IMR-90 (cell line): Measurements from ENCODE around the gene OR8S1. TPM values are rescaled to one million over a fixed set of nuclear protein-coding genes. Genes with fewer than 3 reads are reported as not detected.

Experiments
- ATAC-seq: fragments of 200-7000 bp; cut with Tn5 transposase; 2 replicates; pipeline ENCODE4 v1.9.1; 2020; ENCODE audit warnings: low read depth, mild to moderate bottlenecking, moderate library complexity
- BruUV-seq: library from RNA; stranded (reverse); fragments of 400-500 nt; replicated peaks from 2 replicates; lab custom pipeline; 2021; lab: Mats Ljungman, UMichigan
- CTCF ChIA-PET: fragments of 300-600 bp; formaldehyde crosslinking; extraction: SDS; loops from one replicate; lab custom pipeline; 2021; ENCODE audit warnings: antibody characterized with exemption; lab: Yijun Ruan, JAX
- POLR2A ChIA-PET: fragments of 300-600 bp; sonication (Branson Sonifier 250); formaldehyde crosslinking; loops from one replicate; lab custom pipeline; 2022; ENCODE audit warnings: antibody characterized with exemption; ENCODE audit not compliant: unreplicated experiment; lab: Charles Lee
- DNase-seq: peaks from one replicate; pipeline ENCODE4 v3.0.0; 2013
- H2AFZ ChIP-seq: replicated peaks from 2 replicates; pipeline ENCODE3; 2013; ENCODE audit warnings: low read length, mild to moderate bottlenecking; ENCODE audit not compliant: poor library complexity
- H2AK5ac ChIP-seq: 2 replicates; pipeline ENCODE4 v1.6.1; 2013; ENCODE audit warnings: low read depth, low read length, inconsistent platforms
- H2AK9ac ChIP-seq: replicated peaks from 2 replicates; pipeline ENCODE3; 2013; ENCODE audit warnings: mild to moderate bottlenecking, low read depth, low read length, moderate library complexity; ENCODE audit not compliant: poor library complexity
- H2BK120ac ChIP-seq: 2 replicates; pipeline ENCODE4 v1.6.1; 2013; ENCODE audit warnings: low read depth, low read length, inconsistent platforms
- H2BK15ac ChIP-seq: 3 replicates; pipeline ENCODE4 v1.6.1; 2013; ENCODE audit warnings: low read depth, low read length, inconsistent platforms
- H2BK20ac ChIP-seq: 2 replicates; pipeline ENCODE4 v1.6.1; 2013; ENCODE audit warnings: low read depth, mild to moderate bottlenecking, inconsistent platforms, low read length, moderate library complexity
- H2BK5ac ChIP-seq: 2 replicates; pipeline ENCODE4 v1.6.1; 2013; ENCODE audit warnings: mild to moderate bottlenecking, low read depth, low read length, inconsistent platforms; ENCODE audit not compliant: poor library complexity, severe bottlenecking
- H3K14ac ChIP-seq: replicated peaks from 2 replicates; pipeline ENCODE4 v1.6.1; 2013; ENCODE audit warnings: low read depth, low read length, inconsistent platforms
- H3K18ac ChIP-seq: 2 replicates; pipeline ENCODE4 v1.6.1; 2013; ENCODE audit warnings: low read depth, low read length, control low read depth
- H3K23ac ChIP-seq: 2 replicates; pipeline ENCODE4 v1.6.1; 2013; ENCODE audit warnings: low read depth, low read length, inconsistent platforms
- H3K27ac ChIP-seq: 2 replicates; pipeline ENCODE4 v1.5.1; 2013; ENCODE audit warnings: mild to moderate bottlenecking, control low read depth, low read length; ENCODE audit not compliant: insufficient read depth
- H3K27me3 ChIP-seq: 2 replicates; pipeline ENCODE4 v1.6.1; 2013; ENCODE audit warnings: low read length; ENCODE audit not compliant: control insufficient read depth, insufficient read depth
- H3K36me3 ChIP-seq: 2 replicates; pipeline ENCODE4 v1.6.1; 2013; ENCODE audit warnings: low read length, mixed read lengths; ENCODE audit not compliant: control insufficient read depth, insufficient read depth
- H3K4ac ChIP-seq: 2 replicates; pipeline ENCODE4 v1.6.1; 2013; ENCODE audit warnings: low read depth, low read length, inconsistent platforms
- H3K4me1 ChIP-seq: 2 replicates; pipeline ENCODE4 v1.6.1; 2013; ENCODE audit warnings: low read length, mixed read lengths; ENCODE audit not compliant: control insufficient read depth, insufficient read depth
- H3K4me2 ChIP-seq: 2 replicates; pipeline ENCODE4 v1.6.1; 2013; ENCODE audit warnings: low read depth, mild to moderate bottlenecking, control low read depth, low read length, moderate library complexity
- H3K4me3 ChIP-seq: 2 replicates; pipeline ENCODE4 v1.5.1; 2013; ENCODE audit warnings: low read depth, mild to moderate bottlenecking, control low read depth, low read length, moderate library complexity; ENCODE audit not compliant: insufficient read depth
- H3K56ac ChIP-seq: 2 replicates; pipeline ENCODE4 v1.6.1; 2013; ENCODE audit warnings: low read length, inconsistent platforms; ENCODE audit not compliant: insufficient read depth; ENCODE audit errors: extremely low read depth
- H3K79me1 ChIP-seq, 2 experiments: 2 replicates each; pipeline ENCODE4 v1.6.1; 2013; ENCODE audit warnings: low read length in 2 of 2, inconsistent platforms in 1 of 2, low read depth in 1 of 2
- H3K9ac ChIP-seq: 2 replicates; pipeline ENCODE4 v1.6.1; 2013; ENCODE audit warnings: low read depth, low read length, control low read depth
- H3K9me1 ChIP-seq: 2 replicates; pipeline ENCODE4 v1.6.1; 2013; ENCODE audit warnings: low read length, inconsistent platforms; ENCODE audit not compliant: insufficient read depth
- H3K9me3 ChIP-seq: 2 replicates; pipeline ENCODE4 v1.6.1; 2013; ENCODE audit warnings: low read length; ENCODE audit not compliant: control insufficient read depth, insufficient read depth
- H4K20me1 ChIP-seq: 2 replicates; pipeline ENCODE4 v1.6.1; 2013; ENCODE audit warnings: low read length, inconsistent platforms; ENCODE audit not compliant: insufficient read depth
- H4K5ac ChIP-seq: 2 replicates; pipeline ENCODE4 v1.6.1; 2013; ENCODE audit warnings: mild to moderate bottlenecking, low read depth, low read length, control low read depth
- H4K8ac ChIP-seq, 2 experiments: 2 replicates each; pipeline ENCODE4 v1.6.1; 2013; ENCODE audit warnings: low read depth in 2 of 2, low read length in 2 of 2, control low read depth in 1 of 2, inconsistent platforms in 1 of 2
- H4K91ac ChIP-seq: 2 replicates; pipeline ENCODE4 v1.6.1; 2013; ENCODE audit warnings: low read depth, low read length, inconsistent platforms; ENCODE audit not compliant: insufficient read depth
- BHLHE40 ChIP-seq: fragments of 150-350 bp; IDR thresholded peaks from 2 replicates; pipeline ENCODE4 v1.6.1; 2016; ENCODE audit warnings: mild to moderate bottlenecking, low read depth, low read length
- CEBPB ChIP-seq: IDR thresholded peaks from 2 replicates; pipeline ENCODE4 v1.6.1; 2012; ENCODE audit warnings: low read depth, low read length, improper control_type of control experiment
- ELK1 ChIP-seq: fragments of 150-350 bp; IDR thresholded peaks from 2 replicates; pipeline ENCODE4 v1.6.1; 2016; ENCODE audit warnings: low read depth, mild to moderate bottlenecking, low read length, moderate library complexity, borderline replicate concordance
- MAFK ChIP-seq: IDR thresholded peaks from 2 replicates; pipeline ENCODE4 v1.6.1; 2012; ENCODE audit warnings: low read depth, low read length, improper control_type of control experiment
- MAZ ChIP-seq: IDR thresholded peaks from 2 replicates; pipeline ENCODE4 v1.6.1; 2012; ENCODE audit warnings: low read depth, mild to moderate bottlenecking, low read length, improper control_type of control experiment, moderate library complexity, borderline replicate concordance
- POLR2A ChIP-seq: IDR thresholded peaks from 2 replicates; pipeline ENCODE4 v1.6.1; 2012; ENCODE audit warnings: mild to moderate bottlenecking, low read depth, low read length
- RFX5 ChIP-seq: IDR thresholded peaks from 2 replicates; pipeline ENCODE4 v1.8.0; 2012; ENCODE audit warnings: low read depth, mild to moderate bottlenecking, low read length, moderate library complexity
- WGBS, 2 experiments: methylation state at CpG; one replicate each; pipeline versions ENCODE4 v1.1.5 to v1.1.7; 2013; ENCODE audit warnings: missing lambda C conversion rate in 2 of 2; ENCODE audit not compliant: insufficient read length in 1 of 2; ENCODE audit errors: extremely low coverage in 2 of 2; 5-methylcytosine and 5-hydroxymethylcytosine counted together
- dilution Hi-C: fragments of 300-500 bp; cut with HindIII; formaldehyde crosslinking; loops from one replicate; pipeline ENCODE4 v1.14.3; 2018; ENCODE audit warnings: low sequenced_read_pairs; ENCODE audit not compliant: unreplicated experiment
- in situ Hi-C: fragments of 300-500 bp; cut with MboI; formaldehyde crosslinking; loops from 3 replicates; pipeline ENCODE4 v1.14.3; 2019; ENCODE audit warnings: low sequenced_read_pairs, inconsistent platforms, mixed read lengths
- intact Hi-C: fragments of 100-400 bp; cut with micrococcal nuclease; formaldehyde crosslinking; loops from 2 replicates; pipeline ENCODE4 v1.10.0; 2022
- polyA plus RNA-seq, 3 experiments: library from polyadenylated mRNA; depleted of rRNA; stranded (reverse); fragments of >200 nt; gene quantifications; 2 replicates each; pipeline ENCODE4 v1.2.3, GENCODE V29; 2012; ENCODE audit warnings: low replicate concordance in 1 of 3
- total RNA-seq: library from RNA; depleted of rRNA; stranded (reverse); fragments of >200 nt; gene quantifications from 2 replicates; pipeline ENCODE4 v1.2.3, GENCODE V29; 2012
- TF ChIP-seq, protein P1 (sequence below): fragments of 150-350 bp; IDR thresholded peaks from 2 replicates; pipeline ENCODE4 v1.6.1; 2017; ENCODE audit warnings: mild to moderate bottlenecking, antibody characterized with exemption, low read length, low read depth

The OR8S1 gene
- total and polyA plus RNA-seq, 2 of the 4 experiments (the other 2 are of a cell fraction) = not detected

GRCh38 chr12:48569946-48570345 lies 44.5 kb downstream of the OR8S1 start, which contains the start of gene LALBA:
Gene LALBA (minus strand): TSS chr12:48570046. CDS start chr12:48570020, 26 bp downstream.
- Histone ChIP-seq H2AFZ (no peak within 1 kb of the TSS), H3K23ac (no peak within 1 kb of the TSS), H3K4ac (no peak within 1 kb of the TSS), H4K8ac (no peak within 1 kb of the TSS), H2BK120ac (no peak within 1 kb of the TSS), H3K36me3 (no peaks in the 10 kb centered on the region), H3K4me3 (no peak within 1 kb of the TSS), H3K4me1 (no peaks in the 10 kb centered on the region), H3K27ac (no peak within 1 kb of the TSS), H3K27me3 (no peaks in the 10 kb centered on the region; the same call in 1 of the 2 replicates), H3K14ac (no peak within 1 kb of the TSS), H4K91ac (no peak within 1 kb of the TSS), H3K79me1 (no peaks in the 10 kb centered on the region), H3K18ac (no peak within 1 kb of the TSS), H2BK20ac (no peak within 1 kb of the TSS), H2AK9ac (no peak within 1 kb of the TSS), H4K5ac (no peak within 1 kb of the TSS), H3K56ac (no peak within 1 kb of the TSS), H3K9ac (no peak within 1 kb of the TSS), H2BK15ac (no peak within 1 kb of the TSS), H4K20me1 (no peaks in the 10 kb centered on the region), H2BK5ac (no peak within 1 kb of the TSS), H2AK5ac (no peak within 1 kb of the TSS), H3K9me3 (no peaks in the 10 kb centered on the region), H3K9me1 (no peaks in the 10 kb centered on the region), H3K4me2 (no peak within 1 kb of the TSS)
- dilution Hi-C loops = no loop called here
- BruUV-seq = no TSS peak
- TF ChIP-seq, protein P1, sequence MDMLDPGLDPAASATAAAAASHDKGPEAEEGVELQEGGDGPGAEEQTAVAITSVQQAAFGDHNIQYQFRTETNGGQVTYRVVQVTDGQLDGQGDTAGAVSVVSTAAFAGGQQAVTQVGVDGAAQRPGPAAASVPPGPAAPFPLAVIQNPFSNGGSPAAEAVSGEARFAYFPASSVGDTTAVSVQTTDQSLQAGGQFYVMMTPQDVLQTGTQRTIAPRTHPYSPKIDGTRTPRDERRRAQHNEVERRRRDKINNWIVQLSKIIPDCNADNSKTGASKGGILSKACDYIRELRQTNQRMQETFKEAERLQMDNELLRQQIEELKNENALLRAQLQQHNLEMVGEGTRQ = no peak
- TF ChIP-seq ELK1 (no peak), RFX5 (no peak), BHLHE40 (no peak), MAFK (no peak), POLR2A (no peak), MAZ (no peak), CEBPB (no peak)
- in situ Hi-C loops = no loop called here
- intact Hi-C loops = no loop called here
- ATAC-seq (no peak), DNase-seq (no peak)
- ChIA-PET CTCF (no interaction called here), POLR2A (no interaction called here)
- WGBS, 2 experiments = no CpG with 5 or more reads among the region's 1 CpG
